ENCODE results near the gene ELL.

GRCh38 chr19:18444513-18444912, 77.4 kb downstream of the ELL start:
- no peak for TF ChIP-seq CTCF (IDR thresholded peaks at IDR 0.05)
- TF ChIP-seq POLR2A (IDR thresholded peaks at IDR 0.05): no peak

All from esophagus squamous epithelium (tissue), 4 donors.